Measurements from ENCODE around the gene KCNJ6. TPM values are rescaled to one million over a fixed set of nuclear protein-coding genes. Genes with fewer than 3 reads are reported as not detected.

KCNJ6 gene
- total RNA-seq, 4 donors from 2014 or later, result 0.62 TPM; not detected in 3

GRCh38 chr21:37614351-37614875 is 301.8 kb downstream of the KCNJ6 start:
- H3K9me3 ChIP-seq, result no peaks in the 10 kb centered on the region
- H3K36me3 ChIP-seq, result no peaks in the 10 kb centered on the region
- H3K27ac ChIP-seq, result no peak overlapping the region
- H3K4me3 ChIP-seq, result no peak overlapping the region
- intact Hi-C loops (cut with DNase I; ENCODE audit: low total_unique reads), result no loop called here
- no peak for DNase-seq
- H3K27me3 ChIP-seq, result no peaks in the 10 kb centered on the region
- TF ChIP-seq POLR2A (IDR thresholded peaks at IDR 0.05), result no peak
- no peak for TF ChIP-seq CTCF (IDR thresholded peaks at IDR 0.05)
- H3K4me1 ChIP-seq, result no peaks in the 10 kb centered on the region

GRCh38 chr21:37607081-37607480 is 309.2 kb downstream of the KCNJ6 start:
- DNase-seq, result no peak
- H3K27ac ChIP-seq, result no peak overlapping the region
- H3K4me3 ChIP-seq, result no peak overlapping the region
- H3K36me3 ChIP-seq, result no peaks in the 10 kb centered on the region
- no peaks in the 10 kb centered on the region for H3K4me1 ChIP-seq
- H3K27me3 ChIP-seq, result no peaks in the 10 kb centered on the region
- TF ChIP-seq CTCF (IDR thresholded peaks at IDR 0.05) (no peak), POLR2A (IDR thresholded peaks at IDR 0.05) (no peak)
- H3K9me3 ChIP-seq, result no peaks in the 10 kb centered on the region
- intact Hi-C loops (cut with DNase I; ENCODE audit: low total_unique reads), result no loop called here

GRCh38 chr21:37606549-37606948 is 309.7 kb downstream of the KCNJ6 start:
- no peaks in the 10 kb centered on the region for H3K36me3 ChIP-seq
- H3K4me1 ChIP-seq, result no peaks in the 10 kb centered on the region
- no peaks in the 10 kb centered on the region for H3K27me3 ChIP-seq
- H3K27ac ChIP-seq, result no peak overlapping the region
- H3K9me3 ChIP-seq, result no peaks in the 10 kb centered on the region
- intact Hi-C loops (cut with DNase I; ENCODE audit: low total_unique reads), result no loop called here
- no peak for DNase-seq
- no peak overlapping the region for H3K4me3 ChIP-seq
- TF ChIP-seq CTCF (IDR thresholded peaks at IDR 0.05), result no peak
- no peak for TF ChIP-seq POLR2A (IDR thresholded peaks at IDR 0.05)

GRCh38 chr21:37605006-37605405 is 311.3 kb downstream of the KCNJ6 start:
- Histone ChIP-seq H3K27ac (no peak overlapping the region), H3K4me1 (no peaks in the 10 kb centered on the region), H3K4me3 (no peak overlapping the region), H3K27me3 (no peaks in the 10 kb centered on the region), H3K36me3 (no peaks in the 10 kb centered on the region), H3K9me3 (no peaks in the 10 kb centered on the region)
- intact Hi-C loops (cut with DNase I; ENCODE audit: low total_unique reads), result no loop called here
- TF ChIP-seq CTCF (IDR thresholded peaks at IDR 0.05), result no peak
- no peak for TF ChIP-seq POLR2A (IDR thresholded peaks at IDR 0.05)
- DNase-seq, result no peak

- Histone ChIP-seq H3K9me3 (no peaks in the 10 kb centered on the region), H3K4me1 (no peaks in the 10 kb centered on the region), H3K27me3 (no peaks in the 10 kb centered on the region), H3K36me3 (no peaks in the 10 kb centered on the region), H3K27ac (no peak overlapping the region), H3K4me3 (no peak overlapping the region)
- no peak for DNase-seq
- intact Hi-C loops (cut with DNase I; ENCODE audit: low total_unique reads), result no loop called here
- no peak for TF ChIP-seq CTCF (IDR thresholded peaks at IDR 0.05)
- no peak for TF ChIP-seq POLR2A (IDR thresholded peaks at IDR 0.05)
Measured at GRCh38 chr21:37603129-37603528, 313.1 kb downstream of the KCNJ6 start.

Measured in uterus (tissue), 4 donors.